Esophagus squamous epithelium (tissue), 4 donors: ENCODE data around the gene YKT6.

Source experiments
- POLR2A ChIP-seq, 4 donors: fragments of 450-650 bp; IDR thresholded peaks; one replicate each; pipeline ENCODE4 v1.6.1; 2017; ENCODE audit warnings: antibody characterized with exemption in 4 of 4, mild to moderate bottlenecking in 4 of 4, moderate library complexity in 3 of 4
- TF ChIP-seq, protein P1 (sequence below), 6 experiments: fragments of 450-650 bp in 4 of 6; fragments of 200-600 bp in 2 of 6; sonication (generic) in 2 of 6; IDR thresholded peaks; one replicate each; pipeline ENCODE4 v1.5.1; 2016 to 2019; ENCODE audit warnings: antibody characterized with exemption in 6 of 6, mild to moderate bottlenecking in 4 of 6, moderate library complexity in 4 of 6

DNA sequence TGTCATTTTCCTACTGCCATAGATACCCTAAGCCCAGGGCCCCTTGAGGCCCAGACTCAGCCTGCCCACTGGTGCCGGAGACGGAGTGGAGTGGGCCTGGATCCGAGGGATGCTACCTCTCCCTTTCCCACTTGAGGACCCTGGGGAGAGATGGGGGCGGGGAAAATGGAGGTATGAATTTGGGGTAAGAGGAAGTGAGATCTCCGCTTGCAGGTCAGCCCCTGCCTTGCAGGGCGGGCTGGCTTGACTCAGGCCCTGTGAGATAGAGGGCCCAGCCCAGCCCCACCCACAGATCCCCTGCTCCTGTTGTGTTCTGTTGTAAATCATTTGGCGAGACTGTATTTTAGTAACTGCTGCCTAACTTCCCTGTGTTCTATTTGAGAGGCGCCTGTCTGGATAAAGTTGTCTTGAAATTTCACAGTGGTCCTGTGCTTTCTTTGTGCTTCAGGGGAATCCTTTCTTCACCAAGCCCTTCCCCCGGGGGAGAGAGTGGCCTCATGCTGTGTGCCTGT lies 13.2 kb downstream of the YKT6 start:
- TF ChIP-seq, protein P1, sequence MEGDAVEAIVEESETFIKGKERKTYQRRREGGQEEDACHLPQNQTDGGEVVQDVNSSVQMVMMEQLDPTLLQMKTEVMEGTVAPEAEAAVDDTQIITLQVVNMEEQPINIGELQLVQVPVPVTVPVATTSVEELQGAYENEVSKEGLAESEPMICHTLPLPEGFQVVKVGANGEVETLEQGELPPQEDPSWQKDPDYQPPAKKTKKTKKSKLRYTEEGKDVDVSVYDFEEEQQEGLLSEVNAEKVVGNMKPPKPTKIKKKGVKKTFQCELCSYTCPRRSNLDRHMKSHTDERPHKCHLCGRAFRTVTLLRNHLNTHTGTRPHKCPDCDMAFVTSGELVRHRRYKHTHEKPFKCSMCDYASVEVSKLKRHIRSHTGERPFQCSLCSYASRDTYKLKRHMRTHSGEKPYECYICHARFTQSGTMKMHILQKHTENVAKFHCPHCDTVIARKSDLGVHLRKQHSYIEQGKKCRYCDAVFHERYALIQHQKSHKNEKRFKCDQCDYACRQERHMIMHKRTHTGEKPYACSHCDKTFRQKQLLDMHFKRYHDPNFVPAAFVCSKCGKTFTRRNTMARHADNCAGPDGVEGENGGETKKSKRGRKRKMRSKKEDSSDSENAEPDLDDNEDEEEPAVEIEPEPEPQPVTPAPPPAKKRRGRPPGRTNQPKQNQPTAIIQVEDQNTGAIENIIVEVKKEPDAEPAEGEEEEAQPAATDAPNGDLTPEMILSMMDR (IDR thresholded peaks at IDR 0.05), result no peak
- no peak for TF ChIP-seq POLR2A (IDR thresholded peaks at IDR 0.05)
